RWPE2 (cell line): ENCODE data around the gene TKT.

Experiments used
- ATAC-seq: fragments of 200-7000 bp; cut with Tn5 transposase; 3 replicates; pipeline ENCODE4 v1.9.1; 2021; ENCODE audit warnings: low read depth
- DNase-seq: peaks from one replicate; pipeline ENCODE4 v3.0.0-alpha.2; 2020; ENCODE audit warnings: low spot score
- H3K27ac ChIP-seq: fragments of 450-650 bp; 2 replicates; pipeline ENCODE4 v1.5.1; 2017; ENCODE audit warnings: mild to moderate bottlenecking; ENCODE audit not compliant: poor library complexity, severe bottlenecking
- H3K27me3 ChIP-seq: fragments of 250-450 bp; sonication (Bioruptor Pico); 2 replicates; pipeline ENCODE4 v1.5.1; 2021; ENCODE audit warnings: mild to moderate bottlenecking, moderate library complexity; ENCODE audit not compliant: insufficient read depth, poor library complexity, severe bottlenecking
- H3K36me3 ChIP-seq: fragments of 250-450 bp; sonication (Bioruptor Pico); 2 replicates; pipeline ENCODE4 v1.5.1; 2020; ENCODE audit warnings: low read depth, mild to moderate bottlenecking, moderate library complexity
- H3K4me1 ChIP-seq: fragments of 250-450 bp; sonication (Bioruptor Pico); 2 replicates; pipeline ENCODE4 v1.5.1; 2021; ENCODE audit warnings: mild to moderate bottlenecking, moderate library complexity; ENCODE audit not compliant: insufficient read depth, poor library complexity, severe bottlenecking
- H3K4me3 ChIP-seq: fragments of 250-450 bp; sonication (Bioruptor Pico); 2 replicates; pipeline ENCODE4 v1.5.1; 2021; ENCODE audit warnings: mild to moderate bottlenecking, moderate library complexity; ENCODE audit not compliant: severe bottlenecking
- H3K9me3 ChIP-seq: fragments of 250-450 bp; sonication (Bioruptor Pico); 2 replicates; pipeline ENCODE4 v1.5.1; 2021; ENCODE audit warnings: mild to moderate bottlenecking, moderate library complexity; ENCODE audit not compliant: severe bottlenecking
- TF ChIP-seq, protein P1 (sequence below): fragments of 450-650 bp; IDR thresholded peaks from one replicate; pipeline ENCODE4 v1.5.1; 2017; ENCODE audit warnings: mild to moderate bottlenecking, moderate library complexity; ENCODE audit not compliant: poor library complexity, severe bottlenecking

The TKT gene, protein sequence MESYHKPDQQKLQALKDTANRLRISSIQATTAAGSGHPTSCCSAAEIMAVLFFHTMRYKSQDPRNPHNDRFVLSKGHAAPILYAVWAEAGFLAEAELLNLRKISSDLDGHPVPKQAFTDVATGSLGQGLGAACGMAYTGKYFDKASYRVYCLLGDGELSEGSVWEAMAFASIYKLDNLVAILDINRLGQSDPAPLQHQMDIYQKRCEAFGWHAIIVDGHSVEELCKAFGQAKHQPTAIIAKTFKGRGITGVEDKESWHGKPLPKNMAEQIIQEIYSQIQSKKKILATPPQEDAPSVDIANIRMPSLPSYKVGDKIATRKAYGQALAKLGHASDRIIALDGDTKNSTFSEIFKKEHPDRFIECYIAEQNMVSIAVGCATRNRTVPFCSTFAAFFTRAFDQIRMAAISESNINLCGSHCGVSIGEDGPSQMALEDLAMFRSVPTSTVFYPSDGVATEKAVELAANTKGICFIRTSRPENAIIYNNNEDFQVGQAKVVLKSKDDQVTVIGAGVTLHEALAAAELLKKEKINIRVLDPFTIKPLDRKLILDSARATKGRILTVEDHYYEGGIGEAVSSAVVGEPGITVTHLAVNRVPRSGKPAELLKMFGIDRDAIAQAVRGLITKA

DNA sequence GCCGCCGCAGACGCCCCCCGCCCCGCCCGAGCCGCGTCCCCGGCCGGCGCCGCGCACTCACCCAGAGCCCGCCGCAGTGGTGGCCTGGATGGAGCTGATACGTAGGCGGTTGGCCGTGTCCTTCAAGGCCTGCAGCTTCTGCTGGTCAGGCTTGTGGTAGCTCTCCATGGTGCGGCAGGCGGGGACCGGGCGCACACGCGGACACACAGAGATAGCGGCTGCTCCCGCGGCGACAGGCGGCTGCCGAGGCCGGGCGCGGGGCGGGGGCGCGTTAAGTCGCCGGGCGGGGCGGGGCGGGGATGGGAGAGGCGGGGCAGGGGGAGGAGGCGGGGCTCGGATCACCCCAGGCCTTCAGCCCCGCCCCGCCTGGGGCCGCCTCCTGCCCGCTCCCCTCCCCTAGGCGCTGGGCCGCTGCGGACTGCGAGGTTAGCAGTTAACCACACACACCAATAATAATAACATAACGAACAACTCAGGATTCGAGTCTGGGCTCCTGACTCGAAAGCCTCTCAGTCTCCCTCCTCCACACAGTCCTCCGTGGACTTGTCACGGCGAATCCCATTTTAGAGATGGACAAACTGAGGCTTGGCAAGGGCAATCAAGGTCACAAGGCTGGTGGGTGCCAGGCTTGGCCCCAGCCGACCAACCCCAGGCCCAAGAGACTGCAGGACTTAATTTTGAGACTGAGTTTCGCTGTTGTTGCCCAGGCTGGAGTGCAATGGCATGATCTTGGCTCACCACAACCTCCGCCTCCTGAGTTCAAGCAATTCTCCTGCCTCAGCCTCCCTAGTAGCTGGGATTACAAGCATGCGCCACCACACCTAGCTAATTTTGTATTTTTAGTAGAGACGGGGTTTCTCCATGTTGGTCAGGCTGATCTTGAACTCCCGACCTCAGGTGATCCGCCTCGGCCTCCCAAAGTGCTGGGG is at the start of gene TKT:
Gene TKT, minus strand, starts transcription at position 248 of the 929 bp plus-strand sequence. Its CDS starts 80 bp downstream, at position 168.
- DNase-seq: peak; percentile 83
- TF ChIP-seq, protein P1, sequence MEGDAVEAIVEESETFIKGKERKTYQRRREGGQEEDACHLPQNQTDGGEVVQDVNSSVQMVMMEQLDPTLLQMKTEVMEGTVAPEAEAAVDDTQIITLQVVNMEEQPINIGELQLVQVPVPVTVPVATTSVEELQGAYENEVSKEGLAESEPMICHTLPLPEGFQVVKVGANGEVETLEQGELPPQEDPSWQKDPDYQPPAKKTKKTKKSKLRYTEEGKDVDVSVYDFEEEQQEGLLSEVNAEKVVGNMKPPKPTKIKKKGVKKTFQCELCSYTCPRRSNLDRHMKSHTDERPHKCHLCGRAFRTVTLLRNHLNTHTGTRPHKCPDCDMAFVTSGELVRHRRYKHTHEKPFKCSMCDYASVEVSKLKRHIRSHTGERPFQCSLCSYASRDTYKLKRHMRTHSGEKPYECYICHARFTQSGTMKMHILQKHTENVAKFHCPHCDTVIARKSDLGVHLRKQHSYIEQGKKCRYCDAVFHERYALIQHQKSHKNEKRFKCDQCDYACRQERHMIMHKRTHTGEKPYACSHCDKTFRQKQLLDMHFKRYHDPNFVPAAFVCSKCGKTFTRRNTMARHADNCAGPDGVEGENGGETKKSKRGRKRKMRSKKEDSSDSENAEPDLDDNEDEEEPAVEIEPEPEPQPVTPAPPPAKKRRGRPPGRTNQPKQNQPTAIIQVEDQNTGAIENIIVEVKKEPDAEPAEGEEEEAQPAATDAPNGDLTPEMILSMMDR: no peak
- Histone ChIP-seq H3K4me3 (peak within 1 kb of the TSS; percentile 97), H3K27me3 (no peaks in the 10 kb centered on the region), H3K27ac (peak within 1 kb of the TSS; percentile 81), H3K4me1 (peaks cover 19% of the 10 kb centered on the region), H3K36me3 (peaks cover 35% of the 10 kb centered on the region), H3K9me3 (no peaks in the 10 kb centered on the region)
- peak; percentile 67 for ATAC-seq

DNA sequence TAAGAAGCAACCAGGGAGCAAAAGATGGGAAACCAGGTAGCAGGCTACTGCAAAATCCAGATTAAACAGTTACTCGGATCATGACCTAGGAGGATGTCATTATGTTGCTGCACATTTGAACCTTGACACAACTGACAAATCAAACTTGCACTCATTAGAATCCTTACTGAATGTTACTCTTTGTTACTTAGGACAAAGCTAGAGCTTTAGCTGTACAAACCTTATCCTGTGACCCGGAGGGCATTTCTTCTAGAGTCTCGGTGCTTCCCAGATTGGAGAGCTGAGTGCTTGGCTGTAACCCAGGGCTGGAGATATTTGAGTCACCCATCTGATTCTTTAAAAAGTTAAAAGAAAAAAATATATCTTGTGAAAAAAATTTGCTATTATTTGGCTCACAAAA is 48.1 kb upstream of the TKT start:
- Histone ChIP-seq H3K27me3 (no peaks in the 10 kb centered on the region), H3K27ac (no peak overlapping the region), H3K9me3 (no peaks in the 10 kb centered on the region), H3K36me3 (peaks cover 77% of the 10 kb centered on the region), H3K4me1 (no peaks in the 10 kb centered on the region), H3K4me3 (no peak overlapping the region)
- DNase-seq (no peak), ATAC-seq (no peak)
- TF ChIP-seq, protein P1: no peak

DNA sequence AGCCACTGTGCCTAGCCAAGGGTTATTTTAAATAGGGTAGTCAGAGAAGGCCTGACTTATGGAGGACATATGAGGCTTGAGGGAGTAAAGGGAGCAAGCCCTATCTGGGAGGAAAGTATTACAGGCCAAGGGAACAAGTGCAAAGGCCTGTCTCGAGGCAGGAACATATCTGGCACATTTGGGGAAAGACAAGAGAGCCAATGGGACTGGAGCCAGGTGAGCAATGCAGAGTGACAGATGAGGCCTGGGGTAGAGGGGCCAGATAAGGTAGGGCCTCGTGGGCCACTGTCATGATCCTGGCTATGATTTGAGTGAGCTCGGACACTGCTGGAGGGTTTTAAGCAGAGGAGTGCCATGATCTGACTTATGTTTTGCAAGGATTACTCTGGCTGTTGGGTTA is 47.7 kb upstream of the TKT start:
- ATAC-seq: no peak
- TF ChIP-seq, protein P1: no peak
- no peaks in the 10 kb centered on the region for H3K9me3 ChIP-seq
- H3K4me1 ChIP-seq: no peaks in the 10 kb centered on the region
- H3K4me3 ChIP-seq: no peak overlapping the region
- H3K27ac ChIP-seq: no peak overlapping the region
- H3K27me3 ChIP-seq: no peaks in the 10 kb centered on the region
- DNase-seq: no peak
- peaks cover 78% of the 10 kb centered on the region for H3K36me3 ChIP-seq

DNA sequence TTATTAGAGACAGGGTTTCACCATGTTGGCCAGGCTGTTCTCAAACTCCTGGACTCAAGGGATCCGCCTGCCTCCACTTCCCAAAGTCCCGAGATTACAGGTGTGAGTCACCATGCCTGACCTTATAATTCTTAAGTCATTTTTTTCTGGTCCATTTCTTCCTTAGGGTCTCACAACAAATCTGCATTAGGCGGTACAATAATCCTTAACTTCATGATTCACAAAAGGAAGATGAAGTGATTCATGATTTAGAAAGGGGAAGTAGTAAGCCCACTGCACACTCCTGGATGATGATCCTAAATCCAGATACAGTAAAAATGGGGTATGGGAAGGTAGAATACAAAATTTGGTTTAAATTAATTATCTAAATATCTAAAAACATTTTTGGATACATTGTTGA is 45.0 kb upstream of the TKT start:
- DNase-seq (no peak), ATAC-seq (no peak)
- Histone ChIP-seq H3K9me3 (no peaks in the 10 kb centered on the region), H3K4me1 (no peaks in the 10 kb centered on the region), H3K27ac (no peak overlapping the region), H3K36me3 (peaks cover 77% of the 10 kb centered on the region), H3K27me3 (no peaks in the 10 kb centered on the region), H3K4me3 (no peak overlapping the region)
- TF ChIP-seq, protein P1: no peak
